Astrocyte (in vitro differentiated cells and primary cell): ENCODE measurements around the gene VASN.

ENCODE experiments used
- CTCF ChIP-seq: IDR thresholded peaks from 2 replicates; pipeline ENCODE4 v1.5.1; 2011; ENCODE audit warnings: low read depth, mild to moderate bottlenecking, inconsistent platforms, low read length, moderate library complexity; ENCODE audit not compliant: insufficient read depth
- EZH2 ChIP-seq: IDR thresholded peaks from 2 replicates; pipeline ENCODE4 v1.6.1; 2012; ENCODE audit warnings: mild to moderate bottlenecking, low read length, inconsistent platforms; ENCODE audit not compliant: insufficient read depth

- no peak for TF ChIP-seq CTCF
- no peak for TF ChIP-seq EZH2
Measured at GRCh38 chr16:4351880-4352279, 19.8 kb upstream of the VASN start.
